HT-29 (cell line): ENCODE measurements around the gene LAS1L. TPM values are rescaled to one million over a fixed set of nuclear protein-coding genes. Genes with fewer than 3 reads are reported as not detected.
"Not testable (repeated sequence)": the region's sequence is repeated elsewhere in the genome, so short reads cannot be mapped to it uniquely, and the experiment has no call there.

Experiments
- DNase-seq: peaks from one replicate; pipeline ENCODE4 v3.0.0-alpha.2; 2015; ENCODE audit warnings: low spot score
- total RNA-seq: library from RNA; depleted of rRNA; stranded (reverse); fragments of >200 nt; shearing (Covaris generic); gene quantifications from 2 replicates; pipeline ENCODE4 v1.2.3, GENCODE V29; 2014; rRNA removed

Gene LAS1L
- 41.5 and 50.6 TPM in 2 replicates for total RNA-seq

GRCh38 chrX:65534450-65535292, at the start of gene LAS1L:
LAS1L (minus strand) TSS chrX:65534787; CDS start chrX:65534715, 72 bp downstream.
- peak; percentile 96 for DNase-seq

- DNase-seq = no peak
These were observed 48.0 kb upstream of the LAS1L start for GRCh38 chrX:65582450-65583082.

DNA sequence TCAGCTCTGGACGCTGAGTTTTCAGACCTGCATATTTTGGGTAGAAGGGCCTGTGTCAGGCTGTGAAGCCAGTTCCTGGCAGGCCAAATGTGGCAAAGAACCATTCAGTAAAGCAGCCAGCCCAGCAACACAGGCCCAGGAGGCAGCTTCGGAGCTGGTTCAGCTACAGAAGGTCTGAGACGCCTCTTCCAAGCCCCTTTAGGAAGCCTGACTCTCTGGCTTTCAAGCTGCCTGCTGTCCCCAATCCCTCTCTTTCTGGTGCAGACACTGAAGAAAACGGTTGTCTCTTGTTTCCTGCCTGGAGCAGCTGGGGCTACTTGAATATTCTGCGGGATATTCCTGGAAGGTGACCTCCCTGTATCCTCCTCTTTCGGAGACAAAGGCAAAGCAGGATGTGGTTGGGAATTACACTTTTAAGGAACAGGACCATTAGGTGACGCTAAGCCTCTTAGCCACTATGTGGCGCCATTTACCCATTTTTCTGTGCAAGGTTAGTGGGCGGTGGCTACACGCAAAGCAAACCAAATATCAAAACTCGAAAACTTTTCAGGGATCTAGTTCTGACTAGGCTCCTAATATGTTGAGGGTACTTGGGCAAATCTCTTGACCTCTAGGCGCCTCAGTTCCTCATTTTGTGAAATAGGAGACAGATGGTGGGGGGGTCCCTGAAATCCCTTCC, 47.2 kb upstream of the LAS1L start:
- DNase-seq = peak; percentile 86

DNA sequence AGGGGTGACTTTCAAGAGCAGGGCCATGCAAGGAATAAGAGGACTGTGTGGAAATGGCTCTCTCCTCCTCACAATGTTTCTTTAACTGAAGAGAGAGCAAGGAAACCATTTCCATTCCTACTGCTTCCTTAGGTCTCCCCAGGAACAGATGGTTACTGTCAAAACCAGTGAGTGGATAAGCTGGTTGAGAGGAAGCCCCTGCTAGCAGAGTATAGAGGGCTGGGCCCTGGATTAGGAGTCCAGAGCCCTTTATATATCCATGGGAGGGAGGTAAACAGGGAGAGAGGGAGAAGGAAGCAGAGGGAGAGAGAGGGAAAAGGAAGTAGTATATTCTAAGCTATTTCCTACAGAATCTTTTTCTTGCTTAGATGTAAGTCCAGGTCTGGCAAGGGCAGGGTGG, 43.8 kb upstream of the LAS1L start:
- DNase-seq = no peak

GRCh38 chrX:65576160-65576559, 41.6 kb upstream of the LAS1L start:
- no peak for DNase-seq

DNA sequence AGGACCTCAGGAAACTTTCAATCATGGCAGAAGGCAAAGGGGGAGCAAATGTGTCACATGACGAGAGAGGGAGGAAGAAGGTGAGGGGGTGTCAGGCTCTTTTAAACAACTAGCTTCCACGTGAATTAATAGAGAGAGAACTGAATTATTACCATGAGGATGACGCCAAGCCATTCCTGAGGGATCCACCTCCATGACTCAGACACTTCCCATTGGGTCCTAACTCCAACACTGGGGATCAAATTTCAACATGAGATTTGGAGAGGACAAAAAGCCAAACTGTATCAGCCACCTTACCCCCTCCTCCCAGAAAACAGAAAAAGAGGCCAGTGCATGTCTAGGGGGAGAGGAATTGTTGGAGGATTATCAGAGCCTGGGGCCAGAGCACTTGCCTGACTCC, 40.4 kb upstream of the LAS1L start:
- DNase-seq = no peak

GRCh38 chrX:65574356-65574755, 39.8 kb upstream of the LAS1L start:
- DNase-seq = no peak

DNA sequence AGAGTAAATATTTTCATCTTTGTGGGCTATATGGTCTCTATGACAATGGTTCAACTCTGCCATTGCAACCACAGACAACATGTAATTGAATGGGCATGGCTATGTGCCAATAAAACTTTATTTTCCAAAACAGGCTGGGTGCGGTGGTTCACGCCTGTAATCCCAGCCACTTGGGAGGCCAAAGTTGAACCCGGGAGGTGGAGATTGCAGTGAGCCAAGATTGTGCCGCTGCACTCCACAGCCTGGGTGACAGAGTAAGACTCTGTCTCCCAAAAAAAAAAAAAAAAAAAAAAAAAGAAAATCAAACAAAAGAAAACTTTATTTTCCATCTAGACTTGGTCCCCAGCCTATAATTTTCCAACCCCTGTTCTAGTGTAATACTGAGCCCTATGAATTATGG, 38.4 kb upstream of the LAS1L start:
- DNase-seq = no peak

DNA sequence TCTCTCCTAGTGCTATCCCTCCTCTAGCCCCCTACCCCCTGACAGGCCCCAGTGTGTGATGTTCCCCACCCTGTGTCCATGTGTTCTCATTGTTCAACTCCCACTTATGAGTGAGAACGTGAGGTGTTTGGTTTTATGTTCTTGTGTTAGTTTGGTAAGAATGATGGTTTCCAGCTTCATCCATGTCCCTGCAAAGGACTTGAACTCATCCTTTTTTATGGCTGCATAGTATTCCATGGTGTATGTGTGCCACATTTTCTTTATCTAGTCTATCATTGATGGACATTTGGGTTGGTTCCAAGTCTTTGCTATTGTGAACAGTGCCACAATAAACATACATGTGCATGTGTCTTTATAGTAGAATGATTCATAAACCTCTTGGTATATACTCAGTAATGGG, 28.3 kb upstream of the LAS1L start:
- DNase-seq = not testable (repeated sequence)

GRCh38 chrX:65551489-65552339, 17.1 kb upstream of the LAS1L start:
- no peak for DNase-seq

GRCh38 chrX:65551086-65551485, 16.5 kb upstream of the LAS1L start:
- DNase-seq = no peak

GRCh38 chrX:65545456-65545855, 10.9 kb upstream of the LAS1L start:
- DNase-seq = no peak

GRCh38 chrX:65537229-65537628, 2.6 kb upstream of the LAS1L start:
- no peak for DNase-seq

DNA sequence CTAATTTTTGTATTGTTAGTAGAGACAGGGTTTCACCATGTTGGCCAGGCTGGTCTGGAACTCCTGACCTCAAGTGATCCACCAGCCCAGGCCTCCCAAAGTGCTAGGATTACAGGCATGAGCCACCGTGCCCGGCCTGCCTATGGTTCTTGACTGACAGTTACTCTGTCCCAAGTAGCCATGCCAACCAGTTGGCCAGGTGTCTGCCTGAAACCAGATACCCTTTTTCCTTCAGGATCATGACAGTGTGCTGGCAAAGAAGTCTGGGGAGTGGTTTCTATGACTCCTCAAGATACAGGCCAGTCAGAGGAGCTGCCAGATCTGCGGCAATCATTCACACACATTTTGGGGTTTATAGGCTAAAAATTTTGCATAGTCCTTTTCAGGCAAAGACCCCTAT, 1.7 kb upstream of the LAS1L start:
- no peak for DNase-seq

GRCh38 chrX:65532016-65532415, 2.6 kb downstream of the LAS1L start:
- no peak for DNase-seq

DNA sequence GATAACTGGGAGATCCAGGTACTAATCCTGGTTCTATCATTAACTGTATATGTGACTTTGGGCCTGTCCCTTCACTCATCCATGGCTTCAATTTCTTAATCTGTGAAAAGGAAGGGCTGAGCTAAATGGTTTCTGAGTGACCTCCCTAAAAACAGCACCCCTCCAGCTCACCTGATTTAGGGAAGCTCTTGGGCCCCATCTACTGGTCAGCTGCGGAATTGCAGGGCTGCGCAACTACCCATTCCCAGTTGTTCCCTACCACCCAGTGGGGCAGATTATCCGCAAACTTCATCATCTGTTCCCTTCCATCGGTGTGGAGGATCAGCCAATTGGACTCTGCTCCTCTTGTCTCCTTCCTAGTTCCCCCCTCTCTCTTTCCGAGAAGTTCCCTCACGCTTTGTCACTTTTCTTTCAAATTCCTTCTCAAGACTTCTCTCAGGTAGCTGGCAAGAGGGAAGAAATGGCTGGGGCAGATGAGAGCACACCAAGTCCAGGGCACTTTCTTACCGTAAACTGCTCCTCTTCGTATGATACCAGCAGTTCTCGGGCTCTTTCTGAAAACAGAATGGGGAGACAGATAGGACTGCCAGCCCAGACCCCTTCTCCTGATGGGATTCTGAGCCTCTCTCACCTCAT, 5.8 kb downstream of the LAS1L start:
- peak; percentile 64 for DNase-seq

- DNase-seq = no peak
These were observed 6.3 kb downstream of the LAS1L start for GRCh38 chrX:65528293-65528692.

- DNase-seq = no peak
These were observed 10.4 kb downstream of the LAS1L start for GRCh38 chrX:65524139-65524538.

- no peak for DNase-seq
These were observed 11.7 kb downstream of the LAS1L start for GRCh38 chrX:65522739-65523372.

GRCh38 chrX:65519530-65519929, 15.1 kb downstream of the LAS1L start:
- DNase-seq = not testable (repeated sequence)

DNA sequence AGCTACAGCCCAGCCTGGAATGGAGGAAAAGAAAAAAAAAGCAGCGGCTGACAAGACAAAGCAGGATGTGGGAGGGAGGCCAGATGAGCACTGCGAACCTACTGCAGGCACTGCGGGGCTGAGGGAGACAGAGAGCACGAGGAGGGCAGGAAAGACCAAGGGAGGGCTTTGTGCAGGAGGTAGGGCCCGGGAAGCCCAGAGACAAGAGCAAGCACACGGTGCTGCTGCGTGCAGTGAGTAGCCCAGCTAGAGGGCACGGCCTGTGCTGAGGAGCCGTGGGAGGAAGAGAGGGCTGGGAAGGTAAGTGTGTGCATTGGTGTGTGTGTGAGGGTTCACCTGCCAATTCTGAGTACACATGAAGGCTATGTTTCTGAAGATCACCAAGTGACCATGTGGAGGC, 15.6 kb downstream of the LAS1L start:
- not testable (repeated sequence) for DNase-seq
